GM20431 (cell line): ENCODE results near the gene UBN1.

Experiments used
- in situ Hi-C: fragments of 300-500 bp; cut with MseI, MboI; formaldehyde crosslinking; loops from one replicate; pipeline ENCODE4 v1.15.0; 2020; ENCODE audit warnings: low sequenced_read_pairs; ENCODE audit not compliant: unreplicated experiment

UBN1 gene

GRCh38 chr16:4846901-4847773, at the start of gene UBN1, which contains the start of gene GLYR1:
Gene UBN1 (plus strand): TSS chr16:4847481. CDS start chr16:4852918, 5,437 bp downstream.
Gene GLYR1 (minus strand): TSS chr16:4847288. CDS start chr16:4847265, 23 bp downstream.
- in situ Hi-C loops, result no loop called here

GRCh38 chr16:4797805-4798252, 49.5 kb upstream of the UBN1 start:
- in situ Hi-C loops, result no loop called here

- in situ Hi-C loops, result no loop called here
Observed at GRCh38 chr16:4798456-4798855, 48.8 kb upstream of the UBN1 start.

GRCh38 chr16:4799171-4799855, 48.0 kb upstream of the UBN1 start:
- in situ Hi-C loops, result no loop called here

- in situ Hi-C loops, result no loop called here
Observed at GRCh38 chr16:4800290-4801041, 46.8 kb upstream of the UBN1 start.

GRCh38 chr16:4801051-4801961, 46.0 kb upstream of the UBN1 start:
- in situ Hi-C loops, result no loop called here

GRCh38 chr16:4801962-4802658, 45.2 kb upstream of the UBN1 start, which contains the start of gene ROGDI:
Gene ROGDI (minus strand): TSS chr16:4802633. CDS start chr16:4802571, 62 bp downstream.
- in situ Hi-C loops, result no loop called here

- in situ Hi-C loops, result no loop called here
Observed at GRCh38 chr16:4802659-4803287, 44.5 kb upstream of the UBN1 start.

- in situ Hi-C loops, result no loop called here
Observed at GRCh38 chr16:4803401-4803844, 43.9 kb upstream of the UBN1 start.

- in situ Hi-C loops, result no loop called here
Observed at GRCh38 chr16:4803898-4804762, 43.2 kb upstream of the UBN1 start.

- in situ Hi-C loops, result no loop called here
Observed at GRCh38 chr16:4805231-4805630, 42.0 kb upstream of the UBN1 start.

- in situ Hi-C loops, result no loop called here
Observed at GRCh38 chr16:4806280-4806679, 41.0 kb upstream of the UBN1 start.

- in situ Hi-C loops, result no loop called here
Observed at GRCh38 chr16:4811242-4811641, 36.0 kb upstream of the UBN1 start.

- in situ Hi-C loops, result no loop called here
Observed at GRCh38 chr16:4811773-4812172, 35.5 kb upstream of the UBN1 start.

GRCh38 chr16:4813251-4814003, 33.9 kb upstream of the UBN1 start:
- in situ Hi-C loops, result no loop called here

- in situ Hi-C loops, result no loop called here
Observed at GRCh38 chr16:4814046-4814445, 33.2 kb upstream of the UBN1 start.
